Body of pancreas (tissue), 4 donors: ENCODE results near the gene KBTBD12. TPM values are rescaled to one million over a fixed set of nuclear protein-coding genes. Genes with fewer than 3 reads are reported as not detected.
"Not testable (repeated sequence)": the region's sequence is repeated elsewhere in the genome, so short reads cannot be mapped to it uniquely, and the experiment has no call there.

Source experiments
- ATAC-seq: fragments of 150-250 bp; one replicate; pipeline ENCODE4 v1.9.1; 2016
- DNase-seq, 4 donors: peaks; one replicate each; pipeline ENCODE4 v3.0.0-alpha.2; 2019
- H3K27ac ChIP-seq, 4 donors: fragments of 200-600 bp; sonication (generic); 1 replicate in 3 of 4; 2 replicates in 1 of 4; pipeline versions ENCODE4 v1.5.1 to v1.6.1; 2016 to 2019; ENCODE audit warnings: mild to moderate bottlenecking in 1 of 4, mixed read lengths in 1 of 4, moderate library complexity in 1 of 4
- H3K27me3 ChIP-seq, 2 donors: fragments of 200-600 bp; sonication (generic); one replicate each; pipeline ENCODE4 v1.6.0; 2016; ENCODE audit warnings: mild to moderate bottlenecking in 1 of 2
- H3K36me3 ChIP-seq, 2 donors: fragments of 200-600 bp; sonication (generic); replicated peaks in 1 of 2; 2 replicates each; pipeline ENCODE4 v1.5.1; 2016; ENCODE audit warnings: low read depth in 2 of 2; ENCODE audit not compliant: insufficient read depth in 1 of 2
- H3K4me1 ChIP-seq: fragments of 200-600 bp; sonication (generic); one replicate; pipeline ENCODE4 v1.6.0; 2016
- H3K4me3 ChIP-seq, 2 donors: fragments of 200-600 bp; sonication (generic); 1 replicate in 1 of 2; 2 replicates in 1 of 2; pipeline ENCODE4 v1.5.1; 2016 to 2019
- H3K9me3 ChIP-seq, 3 donors: fragments of 200-600 bp; sonication (generic); 1 replicate in 2 of 3; 2 replicates in 1 of 3; pipeline ENCODE4 v1.5.1; 2016
- POLR2A ChIP-seq, 3 donors: fragments of 450-650 bp; IDR thresholded peaks; one replicate each; pipeline ENCODE4 v1.6.1; 2016; ENCODE audit warnings: antibody characterized with exemption in 3 of 3, mild to moderate bottlenecking in 2 of 3
- WGBS, 2 donors: methylation state at CpG; one replicate each; pipeline ENCODE4 v1.1.5; 2017; 5-methylcytosine and 5-hydroxymethylcytosine counted together
- intact Hi-C: fragments of 100-400 bp; cut with DNase I; formaldehyde crosslinking; loops from one replicate; pipeline ENCODE4 v1.15.1; 2023
- total RNA-seq, 2 donors: library from RNA; depleted of rRNA; stranded (reverse); fragments of >200 nt; gene quantifications; one replicate each; pipeline ENCODE4 v1.1.0, GENCODE V29; 2016
- TF ChIP-seq, protein P1 (sequence below), 7 experiments: fragments of 450-650 bp in 4 of 7; fragments of 200-600 bp in 3 of 7; sonication (generic) in 3 of 7; IDR thresholded peaks; one replicate each; pipeline ENCODE4 v1.5.1; 2016 to 2019; ENCODE audit warnings: antibody characterized with exemption in 7 of 7

KBTBD12 gene
- total RNA-seq, 2 donors from 2014 or later, result 2.0 to 3.4 TPM

DNA sequence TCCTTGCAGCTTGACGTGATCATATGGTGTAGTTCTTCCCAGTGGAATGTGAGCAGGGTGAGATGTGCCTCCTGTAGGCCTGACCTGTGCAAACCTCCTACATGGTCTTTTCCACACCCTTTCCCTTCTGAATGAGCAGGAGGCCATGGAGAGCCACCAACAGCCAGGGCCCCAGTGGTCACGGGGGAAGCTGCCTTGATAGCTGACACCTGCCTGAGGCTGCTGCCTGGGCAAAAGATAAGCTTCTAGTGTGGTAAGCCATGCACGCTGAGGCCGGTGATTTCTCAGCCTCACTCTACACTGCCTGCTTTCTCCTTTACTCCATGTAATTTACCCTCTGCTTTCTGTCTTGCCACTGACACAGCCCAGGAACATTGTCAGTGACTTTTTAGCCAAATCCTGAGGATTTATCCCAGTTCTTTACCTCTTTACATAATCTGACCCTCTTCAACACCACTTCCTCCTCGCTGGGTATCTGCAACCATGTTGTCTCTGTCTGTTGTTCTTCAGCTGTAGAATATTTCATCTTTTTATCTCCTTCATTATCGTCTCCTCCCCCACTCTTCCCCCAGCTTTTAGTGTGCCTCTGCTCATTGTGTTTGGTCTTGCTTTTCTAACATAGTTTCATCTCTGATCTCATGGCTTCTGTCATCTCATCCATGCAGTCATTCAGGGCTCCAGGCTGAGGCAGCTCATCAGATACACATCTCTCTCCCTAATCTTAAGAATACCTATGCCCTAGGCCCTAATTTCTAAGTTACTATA is 11.2 kb upstream of the KBTBD12 start:
- no peak overlapping the region for H3K27ac ChIP-seq
- DNase-seq (no peak), ATAC-seq (no peak)
- no peaks in the 10 kb centered on the region for H3K4me1 ChIP-seq
- H3K36me3 ChIP-seq, result no peaks in the 10 kb centered on the region
- TF ChIP-seq, protein P1, sequence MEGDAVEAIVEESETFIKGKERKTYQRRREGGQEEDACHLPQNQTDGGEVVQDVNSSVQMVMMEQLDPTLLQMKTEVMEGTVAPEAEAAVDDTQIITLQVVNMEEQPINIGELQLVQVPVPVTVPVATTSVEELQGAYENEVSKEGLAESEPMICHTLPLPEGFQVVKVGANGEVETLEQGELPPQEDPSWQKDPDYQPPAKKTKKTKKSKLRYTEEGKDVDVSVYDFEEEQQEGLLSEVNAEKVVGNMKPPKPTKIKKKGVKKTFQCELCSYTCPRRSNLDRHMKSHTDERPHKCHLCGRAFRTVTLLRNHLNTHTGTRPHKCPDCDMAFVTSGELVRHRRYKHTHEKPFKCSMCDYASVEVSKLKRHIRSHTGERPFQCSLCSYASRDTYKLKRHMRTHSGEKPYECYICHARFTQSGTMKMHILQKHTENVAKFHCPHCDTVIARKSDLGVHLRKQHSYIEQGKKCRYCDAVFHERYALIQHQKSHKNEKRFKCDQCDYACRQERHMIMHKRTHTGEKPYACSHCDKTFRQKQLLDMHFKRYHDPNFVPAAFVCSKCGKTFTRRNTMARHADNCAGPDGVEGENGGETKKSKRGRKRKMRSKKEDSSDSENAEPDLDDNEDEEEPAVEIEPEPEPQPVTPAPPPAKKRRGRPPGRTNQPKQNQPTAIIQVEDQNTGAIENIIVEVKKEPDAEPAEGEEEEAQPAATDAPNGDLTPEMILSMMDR (IDR thresholded peaks at IDR 0.05), result no peak
- no peaks in the 10 kb centered on the region for H3K9me3 ChIP-seq
- H3K27me3 ChIP-seq, result no peaks in the 10 kb centered on the region
- WGBS, 2 donors, result 74 to 91% methylated on average over 6 of the region's 6 CpGs
- no peak overlapping the region for H3K4me3 ChIP-seq
- intact Hi-C loops, result no loop called here

DNA sequence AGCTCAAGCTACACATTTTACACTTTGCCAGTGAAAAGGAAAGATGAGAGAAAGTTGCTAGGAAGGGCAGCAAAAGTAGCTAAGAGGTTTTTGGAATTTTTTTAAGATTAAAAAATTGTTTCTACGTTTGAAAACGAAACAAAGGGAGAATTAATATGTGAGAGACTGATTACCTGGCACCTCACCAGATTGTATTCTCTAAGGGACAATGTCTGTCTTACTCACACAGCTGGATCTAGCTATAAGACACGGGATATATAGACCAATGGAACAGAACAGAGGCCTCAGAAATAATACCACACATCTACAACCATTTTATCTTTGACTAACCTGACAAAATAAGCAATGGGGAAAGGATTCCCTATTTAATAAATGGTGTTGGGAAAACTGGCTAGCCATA is 9.5 kb upstream of the KBTBD12 start:
- Histone ChIP-seq H3K36me3 (no peaks in the 10 kb centered on the region), H3K9me3 (no peaks in the 10 kb centered on the region), H3K4me1 (no peaks in the 10 kb centered on the region), H3K27me3 (no peaks in the 10 kb centered on the region), H3K27ac (no peak overlapping the region), H3K4me3 (no peak overlapping the region)
- no peak for DNase-seq
- TF ChIP-seq, protein P1 (IDR thresholded peaks at IDR 0.05), result no peak
- no peak for TF ChIP-seq POLR2A (IDR thresholded peaks at IDR 0.05)
- WGBS, 2 donors, result 26 to 35% methylated on average over 3 of the region's 3 CpGs
- no peak for ATAC-seq
- intact Hi-C loops, result no loop called here

DNA sequence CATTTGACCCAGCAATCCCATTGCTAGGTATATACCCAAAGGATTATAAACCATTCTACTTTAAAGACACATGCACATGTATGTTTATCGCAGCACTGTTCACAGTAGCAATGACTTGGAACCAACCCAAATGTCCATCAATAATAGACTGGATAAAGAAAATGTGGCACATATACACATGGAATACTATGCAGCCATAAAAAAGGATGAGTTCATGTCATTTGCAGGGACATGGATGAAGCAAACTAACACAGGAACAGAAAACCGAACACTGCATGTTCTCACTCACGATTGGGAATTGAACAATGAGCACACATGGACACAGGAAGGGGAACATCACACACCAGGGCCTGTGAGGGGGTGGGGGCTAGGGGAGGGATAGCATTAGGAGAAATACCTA is 8.4 kb upstream of the KBTBD12 start:
- ATAC-seq, H3K9me3 ChIP-seq, DNase-seq, H3K4me3 ChIP-seq, H3K27me3 ChIP-seq, H3K27ac ChIP-seq, H3K4me1 ChIP-seq, H3K36me3 ChIP-seq, intact Hi-C loops: not testable (repeated sequence)
- WGBS, 2 donors, result 86 to 92% methylated on average over 3 of the region's 3 CpGs

DNA sequence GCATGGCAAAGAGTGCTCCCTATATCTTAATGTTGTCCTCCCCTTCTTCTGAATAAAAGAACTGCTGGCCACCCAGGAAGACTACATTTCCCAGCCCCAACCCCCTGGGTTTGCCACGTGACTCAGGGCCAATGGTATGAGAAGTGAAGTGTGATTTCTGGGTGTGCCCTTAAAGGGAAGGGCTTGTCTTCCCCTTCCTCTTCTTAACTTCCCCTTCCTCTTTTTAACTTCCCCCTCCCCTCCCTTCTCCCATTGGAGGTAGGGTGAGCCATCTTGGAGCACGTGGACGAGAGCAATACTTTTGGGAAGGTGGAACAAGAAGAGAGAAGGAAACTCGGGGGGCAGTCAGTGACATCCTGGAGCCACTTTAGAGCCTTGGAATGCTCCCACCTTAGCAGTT is 6.8 kb upstream of the KBTBD12 start:
- 81 to 83% methylated on average over 4 of the region's 4 CpGs for WGBS, 2 donors
- intact Hi-C loops, result no loop called here
- H3K27me3 ChIP-seq, result no peaks in the 10 kb centered on the region
- DNase-seq, result no peak
- no peaks in the 10 kb centered on the region for H3K4me1 ChIP-seq
- no peak for ATAC-seq
- no peak overlapping the region for H3K4me3 ChIP-seq
- H3K27ac ChIP-seq, result no peak overlapping the region
- TF ChIP-seq POLR2A (IDR thresholded peaks at IDR 0.05), result no peak
- TF ChIP-seq, protein P1 (IDR thresholded peaks at IDR 0.05), result no peak
- no peaks in the 10 kb centered on the region for H3K36me3 ChIP-seq
- H3K9me3 ChIP-seq, result no peaks in the 10 kb centered on the region

DNA sequence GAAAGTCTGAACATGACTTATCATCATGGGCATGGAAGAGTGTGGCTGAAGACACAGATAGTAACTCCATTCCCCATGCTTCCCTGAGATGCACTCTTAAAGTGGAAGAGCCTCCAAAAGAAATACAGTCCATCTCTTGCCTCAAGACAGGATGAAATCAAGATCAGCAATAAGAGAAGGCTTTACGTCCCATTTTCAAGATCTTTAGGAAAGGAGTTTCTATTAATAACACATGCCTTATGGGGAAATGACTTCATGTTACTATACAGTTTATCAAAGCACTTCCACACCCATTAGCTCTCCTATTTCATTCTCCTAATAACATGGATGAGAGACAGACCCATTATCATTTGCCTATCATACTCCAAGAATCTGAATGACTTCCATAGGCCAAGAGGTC is 6.1 kb upstream of the KBTBD12 start:
- no peak for TF ChIP-seq POLR2A (IDR thresholded peaks at IDR 0.05)
- TF ChIP-seq, protein P1 (IDR thresholded peaks at IDR 0.05), result no peak
- no peaks in the 10 kb centered on the region for H3K27me3 ChIP-seq
- DNase-seq (no peak), ATAC-seq (no peak)
- 75 to 86% methylated on average over 1 of the region's 1 CpG for WGBS, 2 donors
- H3K4me1 ChIP-seq, result no peaks in the 10 kb centered on the region
- no peaks in the 10 kb centered on the region for H3K9me3 ChIP-seq
- intact Hi-C loops, result no loop called here
- H3K4me3 ChIP-seq, result no peak overlapping the region
- H3K27ac ChIP-seq, result no peak overlapping the region
- H3K36me3 ChIP-seq, result no peaks in the 10 kb centered on the region
